SK-N-MC (cell line): ENCODE data around the gene SCNN1G.

Experiments
- DNase-seq: peaks from one replicate; pipeline ENCODE4 v3.0.0-alpha.2; 2011; ENCODE audit warnings: low read depth, low spot score
- H3K27ac ChIP-seq: fragments of 200-600 bp; sonication (generic); 2 replicates; pipeline ENCODE4 v1.5.1; 2016; ENCODE audit warnings: mixed run types
- H3K36me3 ChIP-seq: fragments of 200-600 bp; sonication (generic); 2 replicates; pipeline ENCODE4 v1.6.1; 2017; ENCODE audit warnings: antibody characterized with exemption, low read length, mixed read lengths; ENCODE audit not compliant: insufficient read depth
- H3K4me3 ChIP-seq: fragments of 200-600 bp; sonication (generic); 2 replicates; pipeline ENCODE4 v1.5.1; 2016
- H3K9ac ChIP-seq: fragments of 200-600 bp; sonication (generic); 2 replicates; pipeline ENCODE4 v1.8.0; 2017; ENCODE audit warnings: mixed run types, mixed read lengths; ENCODE audit not compliant: insufficient read length
- H3K9me3 ChIP-seq: fragments of 200-600 bp; sonication (generic); 2 replicates; pipeline ENCODE4 v1.6.1; 2017; ENCODE audit warnings: low read depth, mild to moderate bottlenecking, antibody characterized with exemption, low read length, moderate library complexity, mixed read lengths
- EZH2 ChIP-seq: fragments of 200-600 bp; sonication (generic); IDR thresholded peaks from one replicate; pipeline ENCODE4 v1.6.1; 2017; ENCODE audit warnings: antibody characterized with exemption
- FOXP2 ChIP-seq: optimal IDR thresholded peaks from 2 replicates; pipeline ENCODE3; 2011; ENCODE audit warnings: mild to moderate bottlenecking, moderate library complexity; ENCODE audit not compliant: insufficient read depth; ENCODE audit errors: extremely low read length, control extremely low read depth
- POLR2AphosphoS5 ChIP-seq: IDR thresholded peaks from 2 replicates; pipeline ENCODE4 v1.6.1; 2012; ENCODE audit warnings: mild to moderate bottlenecking, low read depth, low read length, borderline replicate concordance

The SCNN1G gene

DNA sequence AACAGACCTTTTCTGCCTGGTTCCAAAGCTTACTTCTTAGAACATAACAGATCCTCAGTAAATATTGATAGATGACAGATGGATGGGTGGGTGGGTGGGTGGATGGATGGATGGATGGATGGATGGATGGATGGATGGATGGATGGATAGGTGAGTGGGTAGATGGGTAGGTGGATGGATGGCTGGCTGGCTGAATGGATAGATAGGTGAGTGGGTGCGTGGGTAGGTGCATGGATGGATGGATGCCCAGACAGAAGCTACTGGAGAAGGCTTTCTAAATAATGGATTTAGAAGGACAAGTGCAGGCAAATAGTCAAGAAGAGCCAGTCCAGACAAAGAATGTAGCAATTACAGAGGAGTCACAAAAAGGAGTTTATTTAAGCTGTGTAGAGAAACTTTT lies 19.6 kb downstream of the SCNN1G start:
- no peaks in the 10 kb centered on the region for H3K36me3 ChIP-seq
- no peak overlapping the region for H3K4me3 ChIP-seq
- DNase-seq = no peak
- H3K9me3 ChIP-seq = no peaks in the 10 kb centered on the region
- H3K9ac ChIP-seq = no peak overlapping the region
- H3K27ac ChIP-seq = no peak overlapping the region
- TF ChIP-seq EZH2 (no peak), POLR2AphosphoS5 (no peak), FOXP2 (no peak)

DNA sequence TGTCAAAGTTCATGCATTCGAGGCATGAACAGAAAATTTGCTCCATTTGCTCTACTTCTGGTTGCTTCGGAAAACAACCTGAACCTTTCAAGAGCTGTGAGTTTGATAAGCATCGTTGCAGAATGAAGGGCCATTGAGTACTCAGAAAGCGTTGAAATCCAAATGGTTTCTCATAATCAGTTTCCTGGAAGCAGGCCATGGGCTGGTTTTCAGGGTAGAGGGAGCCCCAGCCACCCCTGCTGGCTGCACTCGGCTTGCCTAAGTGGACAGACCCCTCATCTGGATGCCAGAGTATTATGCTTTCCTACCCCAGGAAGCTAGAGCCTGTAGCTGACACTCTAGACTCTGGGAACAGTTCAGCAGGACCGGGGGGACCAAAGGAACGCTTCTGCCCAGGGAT lies 24.4 kb downstream of the SCNN1G start:
- no peak overlapping the region for H3K9ac ChIP-seq
- no peak overlapping the region for H3K27ac ChIP-seq
- no peak for TF ChIP-seq FOXP2
- no peak for TF ChIP-seq EZH2
- TF ChIP-seq POLR2AphosphoS5 = no peak

GRCh38 chr16:23207485-23207884 lies 24.9 kb downstream of the SCNN1G start:
- Histone ChIP-seq H3K4me3 (no peak overlapping the region), H3K9ac (no peak overlapping the region), H3K27ac (no peak overlapping the region), H3K36me3 (no peaks in the 10 kb centered on the region), H3K9me3 (no peaks in the 10 kb centered on the region)
- DNase-seq = no peak
- TF ChIP-seq EZH2 = no peak

More for the DNA sequence above, 24.4 kb downstream of the SCNN1G start:
- Histone ChIP-seq H3K36me3 (no peaks in the 10 kb centered on the region), H3K9me3 (no peaks in the 10 kb centered on the region), H3K4me3 (no peak overlapping the region)
- no peak for DNase-seq

DNA sequence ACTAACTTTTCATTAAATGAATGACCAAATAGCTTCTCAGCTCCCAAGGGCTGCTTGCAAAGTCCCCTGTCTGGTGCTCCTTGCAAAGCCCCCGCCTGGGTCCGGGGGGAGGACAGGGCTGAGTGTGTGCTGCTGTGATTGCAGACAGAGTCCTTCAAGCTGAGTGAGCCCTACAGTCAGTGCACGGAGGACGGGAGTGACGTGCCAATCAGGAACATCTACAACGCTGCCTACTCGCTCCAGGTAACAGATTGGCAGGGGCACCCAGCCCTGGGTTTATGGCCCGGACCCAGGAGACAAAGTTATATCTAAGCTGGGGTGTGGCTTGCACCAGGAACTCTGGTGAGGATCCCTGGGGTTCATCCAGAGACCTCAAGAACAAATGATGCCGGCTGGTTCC lies 27.1 kb downstream of the SCNN1G start:
- no peak for TF ChIP-seq POLR2AphosphoS5
- no peak for TF ChIP-seq FOXP2
- no peak for TF ChIP-seq EZH2
- H3K4me3 ChIP-seq = no peak overlapping the region
- H3K36me3 ChIP-seq = no peaks in the 10 kb centered on the region
- no peak for DNase-seq
- no peak overlapping the region for H3K27ac ChIP-seq
- no peaks in the 10 kb centered on the region for H3K9me3 ChIP-seq
- no peak overlapping the region for H3K9ac ChIP-seq

- Histone ChIP-seq H3K27ac (no peak overlapping the region), H3K4me3 (no peak overlapping the region), H3K9ac (no peak overlapping the region), H3K36me3 (no peaks in the 10 kb centered on the region), H3K9me3 (no peaks in the 10 kb centered on the region)
- no peak for TF ChIP-seq FOXP2
- no peak for TF ChIP-seq EZH2
- no peak for TF ChIP-seq POLR2AphosphoS5
- DNase-seq = no peak
Observed at GRCh38 chr16:23213831-23214230, 31.3 kb downstream of the SCNN1G start.

- no peak overlapping the region for H3K9ac ChIP-seq
- H3K4me3 ChIP-seq = no peak overlapping the region
- TF ChIP-seq FOXP2 (no peak), POLR2AphosphoS5 (no peak), EZH2 (no peak)
- no peaks in the 10 kb centered on the region for H3K9me3 ChIP-seq
- no peak for DNase-seq
- no peaks in the 10 kb centered on the region for H3K36me3 ChIP-seq
- H3K27ac ChIP-seq = no peak overlapping the region
Observed at GRCh38 chr16:23214796-23215195, 32.3 kb downstream of the SCNN1G start.

- H3K36me3 ChIP-seq = no peaks in the 10 kb centered on the region
- no peak overlapping the region for H3K4me3 ChIP-seq
- TF ChIP-seq FOXP2 (no peak), POLR2AphosphoS5 (no peak), EZH2 (no peak)
- no peak overlapping the region for H3K9ac ChIP-seq
- H3K9me3 ChIP-seq = no peaks in the 10 kb centered on the region
- H3K27ac ChIP-seq = no peak overlapping the region
- no peak for DNase-seq
Observed at GRCh38 chr16:23215435-23215834, 32.9 kb downstream of the SCNN1G start.

GRCh38 chr16:23216658-23217246 lies 34.2 kb downstream of the SCNN1G start:
- H3K9me3 ChIP-seq = no peaks in the 10 kb centered on the region
- H3K9ac ChIP-seq = no peak overlapping the region
- H3K4me3 ChIP-seq = no peak overlapping the region
- TF ChIP-seq POLR2AphosphoS5 (no peak), EZH2 (no peak), FOXP2 (no peak)
- DNase-seq = no peak
- H3K27ac ChIP-seq = no peak overlapping the region
- no peaks in the 10 kb centered on the region for H3K36me3 ChIP-seq

GRCh38 chr16:23217646-23218045 lies 35.1 kb downstream of the SCNN1G start:
- TF ChIP-seq FOXP2 = no peak
- TF ChIP-seq POLR2AphosphoS5 = no peak
- no peak for TF ChIP-seq EZH2
- H3K9me3 ChIP-seq = no peaks in the 10 kb centered on the region
- H3K36me3 ChIP-seq = no peaks in the 10 kb centered on the region
- H3K4me3 ChIP-seq = no peak overlapping the region
- H3K9ac ChIP-seq = no peak overlapping the region
- no peak for DNase-seq
- H3K27ac ChIP-seq = no peak overlapping the region
